Femur (tissue), 1 donor: ENCODE results near the gene SETD1B.
"Not testable (repeated sequence)": the region's sequence is repeated elsewhere in the genome, so short reads cannot be mapped to it uniquely, and the experiment has no call there.

Source experiments
- DNase-seq: peaks from one replicate; pipeline ENCODE4 v3.0.0-alpha.2; 2017

SETD1B gene

DNA sequence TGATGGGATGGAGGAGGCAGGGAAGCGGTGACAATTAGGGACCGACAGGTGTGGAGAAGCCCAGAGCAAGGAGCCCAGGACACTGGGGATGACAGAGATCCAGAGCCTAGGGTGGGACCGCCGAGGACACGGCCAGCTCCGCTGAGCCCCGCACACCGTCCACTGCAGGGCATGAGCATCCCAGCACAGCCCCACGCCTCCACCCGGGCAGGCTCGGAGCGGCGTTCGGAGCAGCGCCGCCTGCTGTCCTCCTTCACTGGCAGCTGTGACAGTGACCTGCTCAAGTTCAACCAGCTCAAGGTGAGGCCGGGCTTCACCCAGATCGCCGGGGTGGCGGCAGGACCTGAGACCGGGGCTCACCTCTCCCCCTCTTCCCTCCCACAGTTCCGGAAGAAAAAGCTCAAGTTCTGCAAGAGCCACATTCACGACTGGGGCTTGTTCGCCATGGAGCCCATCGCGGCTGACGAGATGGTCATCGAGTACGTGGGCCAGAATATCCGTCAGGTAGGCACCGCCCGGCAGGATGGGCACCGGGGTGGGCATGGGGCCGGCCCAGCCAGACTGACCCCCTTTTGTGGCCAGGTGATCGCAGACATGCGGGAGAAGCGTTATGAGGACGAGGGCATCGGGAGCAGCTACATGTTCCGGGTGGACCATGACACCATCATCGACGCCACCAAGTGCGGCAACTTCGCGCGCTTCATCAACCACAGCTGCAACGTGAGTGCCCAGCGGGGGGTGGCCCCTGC lies 23.7 kb downstream of the SETD1B start:
- no peak for DNase-seq

DNA sequence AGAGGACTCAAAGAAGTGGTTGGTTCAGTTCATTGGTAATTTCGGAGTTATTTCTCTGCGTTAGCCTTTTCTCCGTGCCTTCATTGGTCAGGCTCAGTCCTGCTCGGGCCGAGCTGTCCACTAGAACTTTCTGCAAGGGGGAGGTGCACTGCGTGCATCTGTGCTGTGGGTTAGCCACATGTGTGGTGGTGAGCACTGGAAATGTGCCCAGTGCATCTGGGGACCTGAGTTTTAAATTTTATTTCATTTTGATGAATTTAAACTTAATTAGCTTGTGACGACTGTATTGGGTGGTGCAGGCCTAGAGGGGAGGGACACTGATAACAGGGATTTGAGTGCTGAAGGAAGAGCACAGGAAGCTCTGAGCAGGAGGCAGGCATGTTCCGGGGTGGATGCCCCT lies 24.5 kb downstream of the SETD1B start:
- DNase-seq, result no peak

GRCh38 chr12:121828826-121829225 lies 25.0 kb downstream of the SETD1B start:
- DNase-seq, result no peak

DNA sequence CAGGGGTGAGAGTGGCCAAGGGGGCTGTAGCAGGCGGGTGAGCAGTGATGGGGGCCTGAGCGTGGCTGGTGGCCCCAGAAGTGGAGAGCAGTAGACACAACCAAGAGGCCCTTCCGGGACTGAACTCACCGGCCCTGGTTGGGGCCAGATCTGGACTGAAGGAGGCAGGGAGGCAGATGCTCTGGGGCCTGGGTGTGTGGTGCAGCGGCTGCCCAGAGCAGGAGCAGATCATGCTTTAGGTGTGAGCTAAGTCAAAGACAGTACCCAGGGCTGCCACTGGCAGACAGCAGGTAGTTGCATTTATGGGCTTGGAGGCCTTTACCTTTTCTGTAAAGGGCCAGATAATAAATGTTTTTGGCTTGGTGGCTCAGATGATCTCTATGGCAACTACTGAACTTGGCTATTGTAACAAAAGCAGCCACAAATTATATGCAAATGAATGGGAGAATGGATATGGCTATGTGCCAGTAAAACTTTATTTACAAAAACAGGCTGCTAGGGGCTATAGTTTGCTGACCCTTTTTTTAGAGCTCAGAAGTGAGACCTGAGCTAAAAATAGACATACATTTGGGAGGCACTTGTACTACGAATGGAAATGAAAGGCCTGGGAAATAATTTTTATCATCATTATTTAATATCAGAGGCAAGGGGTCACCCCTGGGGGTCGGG lies 25.6 kb downstream of the SETD1B start:
- no peak for DNase-seq

DNA sequence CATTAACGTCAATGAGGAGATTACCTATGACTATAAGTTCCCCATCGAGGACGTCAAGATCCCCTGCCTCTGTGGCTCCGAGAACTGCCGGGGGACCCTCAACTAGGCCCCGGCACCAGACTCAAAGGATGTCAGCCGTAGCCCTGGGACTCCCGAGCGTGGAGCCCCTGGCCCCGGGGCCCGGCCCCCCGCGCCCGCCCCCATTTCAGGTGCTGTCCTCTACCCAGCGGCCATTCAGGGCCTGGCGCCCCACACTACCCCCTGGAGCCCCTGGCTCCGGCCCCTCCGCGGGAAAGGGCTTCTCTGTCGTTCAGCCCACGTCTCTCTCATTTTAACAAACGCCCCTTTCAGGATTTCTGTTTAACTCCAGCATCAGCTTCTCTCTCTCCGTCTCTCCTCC lies 26.3 kb downstream of the SETD1B start:
- no peak for DNase-seq

DNA sequence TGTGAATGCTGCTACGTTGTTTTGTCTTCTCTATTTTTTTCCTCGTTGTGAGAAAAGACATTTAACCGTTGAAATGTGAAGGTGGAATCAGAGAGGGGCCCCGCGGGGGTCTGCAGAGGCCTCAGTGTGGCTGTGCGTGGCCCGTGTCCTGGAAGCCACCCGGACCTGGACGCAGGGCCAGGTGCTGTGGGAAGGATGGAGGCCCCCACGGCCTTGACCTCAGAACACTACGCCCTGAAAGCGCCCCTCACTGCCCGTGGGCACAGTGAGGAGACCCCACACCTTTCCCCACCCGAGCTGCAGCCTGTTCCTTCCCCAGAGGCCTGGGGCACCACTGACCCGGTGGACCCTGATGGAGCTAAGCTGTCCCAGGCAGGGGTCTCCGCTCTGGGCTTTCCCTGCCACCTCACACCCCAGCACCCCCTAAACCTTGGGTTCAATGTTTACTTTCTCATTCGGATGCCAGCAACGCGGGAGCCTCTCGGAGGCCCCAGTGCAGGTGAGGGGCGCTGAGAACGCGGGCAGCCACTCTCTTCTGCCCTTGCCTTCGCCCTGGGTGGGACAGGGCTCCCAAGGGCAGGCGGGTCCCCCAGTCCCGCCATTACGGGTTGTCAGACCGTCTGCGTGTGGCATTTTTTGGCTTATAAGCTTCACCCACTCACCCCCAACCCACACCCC lies 26.9 kb downstream of the SETD1B start:
- DNase-seq, result no peak

GRCh38 chr12:121831571-121832245 lies 27.9 kb downstream of the SETD1B start:
- DNase-seq, result no peak

- DNase-seq, result no peak
Measured at GRCh38 chr12:121837680-121838079, 33.9 kb downstream of the SETD1B start.

DNA sequence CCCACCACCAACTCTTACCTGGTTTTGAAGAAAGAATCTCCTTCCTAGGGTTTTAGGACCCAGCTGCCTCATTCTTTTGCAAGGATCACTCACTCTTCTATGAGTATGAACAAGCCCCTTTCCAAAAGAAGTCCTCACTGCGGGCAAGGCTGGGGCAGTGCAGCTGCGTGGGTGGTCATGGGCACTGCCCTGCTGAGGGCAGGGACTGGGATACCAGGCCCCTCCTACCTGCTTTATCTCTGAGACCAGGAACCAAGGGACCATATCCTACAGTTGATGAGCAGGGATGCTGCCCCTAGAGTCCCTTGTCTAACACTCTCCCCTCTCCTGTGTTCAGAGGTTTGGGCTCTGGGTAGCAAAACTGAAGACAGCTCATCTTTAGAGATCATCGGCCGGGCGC lies 34.3 kb downstream of the SETD1B start:
- no peak for DNase-seq

DNA sequence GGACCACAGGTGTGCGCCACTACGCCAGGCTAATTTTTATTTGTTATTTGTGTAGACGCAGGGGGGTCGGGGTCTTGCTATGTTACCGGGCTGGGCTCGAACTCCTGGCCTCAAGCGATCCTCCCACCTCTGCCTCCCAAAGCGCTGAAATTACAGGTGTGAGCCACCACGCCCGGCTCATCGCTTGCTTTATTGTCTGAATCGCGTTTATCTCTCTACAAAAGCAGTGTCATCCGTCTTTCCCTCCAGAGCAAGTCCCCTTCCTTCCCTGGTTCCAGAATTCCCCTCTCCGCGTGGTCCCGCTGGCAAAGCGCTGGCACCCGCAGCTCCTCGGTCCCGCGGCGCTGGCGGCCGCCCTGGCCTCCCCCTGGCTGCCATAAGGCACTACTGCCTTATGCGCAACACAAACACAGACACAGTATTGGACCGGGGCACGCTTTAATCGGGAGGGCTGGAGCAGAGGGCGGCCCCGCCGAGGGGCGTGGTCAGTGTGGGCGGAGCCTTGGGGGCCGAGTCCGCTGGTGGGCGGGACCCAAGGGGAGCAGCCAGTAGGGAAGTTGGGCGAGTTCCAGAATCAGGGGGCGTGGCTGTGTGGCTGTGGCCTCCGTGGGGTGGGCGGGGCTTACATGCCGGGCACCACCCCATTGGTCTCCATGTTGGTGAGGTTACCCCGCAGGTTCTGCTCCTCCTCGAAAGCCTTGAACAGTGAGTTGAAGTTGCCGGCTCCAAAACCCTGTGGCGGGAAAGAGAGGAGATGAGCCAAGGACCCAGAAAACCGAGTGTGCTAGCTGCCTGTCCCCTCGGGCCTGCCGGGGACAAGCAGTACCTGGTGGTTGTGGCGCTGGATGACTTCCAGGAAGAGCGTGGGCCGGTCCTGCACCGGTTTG lies 35.5 kb downstream of the SETD1B start:
- DNase-seq, result peak; percentile 98

- no peak for DNase-seq
Measured at GRCh38 chr12:121839993-121840761, 36.4 kb downstream of the SETD1B start.

DNA sequence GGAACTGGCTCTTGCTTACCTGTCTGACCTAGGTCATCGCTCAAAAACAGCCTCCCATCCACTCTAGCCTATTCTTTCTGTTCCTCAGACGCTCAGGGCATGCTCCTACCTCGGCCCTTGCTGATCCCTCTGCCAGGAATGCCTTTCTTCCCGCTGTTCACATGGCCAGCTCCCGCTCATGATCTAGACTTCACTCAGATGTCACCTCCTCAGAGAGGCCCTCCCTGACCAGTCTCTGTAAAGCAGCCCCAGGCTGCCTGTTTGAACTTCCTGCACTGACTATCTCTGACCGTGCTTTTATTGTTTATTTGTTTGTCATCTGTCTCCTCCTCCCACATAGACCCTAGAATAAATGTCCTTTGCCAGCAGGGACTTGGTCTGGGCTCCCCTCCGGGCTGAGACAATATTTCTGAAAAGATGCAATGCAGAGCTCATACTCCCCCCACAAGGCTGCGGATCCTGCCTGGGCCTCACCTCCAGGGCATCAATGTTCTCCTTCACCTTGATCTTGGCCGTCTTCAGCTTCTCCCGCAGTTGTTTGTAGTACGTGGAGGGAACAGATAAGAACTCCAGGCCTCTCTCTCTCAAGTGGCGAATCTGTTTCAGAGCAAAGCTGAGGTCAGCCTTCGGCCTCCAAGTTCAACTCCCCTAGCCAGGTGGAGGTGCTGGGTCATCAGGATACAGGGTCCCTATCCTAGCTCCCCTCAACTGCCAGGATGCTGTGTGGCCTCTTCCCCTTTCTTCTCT lies 39.6 kb downstream of the SETD1B start:
- DNase-seq, result no peak

- no peak for DNase-seq
Measured at GRCh38 chr12:121845701-121846100, 41.9 kb downstream of the SETD1B start.

DNA sequence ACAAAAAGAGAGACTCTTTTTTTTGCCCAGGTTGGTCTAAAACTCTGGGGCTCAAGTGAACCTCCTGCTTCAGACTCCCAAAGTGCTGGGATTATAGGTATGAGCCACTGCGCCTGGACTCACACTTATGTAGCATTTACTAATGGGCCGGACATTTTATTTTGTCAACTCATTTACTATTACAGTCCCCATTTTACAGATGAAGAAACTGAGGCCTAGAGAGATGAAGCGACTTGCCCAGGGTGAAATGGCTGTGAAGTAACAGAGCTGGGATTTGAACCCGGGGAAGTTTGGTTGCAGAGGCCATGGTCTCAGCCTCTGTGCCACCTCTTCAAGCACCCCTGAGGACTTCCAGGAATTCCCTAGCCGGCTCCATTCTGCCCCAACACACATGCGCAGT lies 45.4 kb downstream of the SETD1B start:
- no peak for DNase-seq

DNA sequence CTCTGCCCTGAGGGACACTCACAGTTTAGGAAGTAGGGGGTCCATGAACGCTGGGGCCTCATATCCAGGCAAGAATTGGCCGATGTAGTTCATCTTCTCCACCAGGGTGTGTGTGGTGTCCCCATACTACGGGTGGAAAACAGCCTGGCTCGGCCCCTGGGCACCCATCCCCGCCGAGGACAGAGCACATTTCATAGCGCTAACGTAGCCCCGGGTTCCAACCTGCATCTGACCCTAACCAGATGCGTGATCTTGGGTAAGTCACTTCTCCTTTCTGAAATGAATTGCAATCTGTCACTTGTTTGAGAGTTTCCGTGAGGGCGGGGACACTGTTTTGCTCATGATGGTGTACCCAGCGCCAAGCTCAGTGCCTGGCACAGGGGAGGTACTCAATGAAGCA lies 45.9 kb downstream of the SETD1B start:
- DNase-seq, result no peak

GRCh38 chr12:121852392-121852791 lies 48.6 kb downstream of the SETD1B start:
- not testable (repeated sequence) for DNase-seq

DNA sequence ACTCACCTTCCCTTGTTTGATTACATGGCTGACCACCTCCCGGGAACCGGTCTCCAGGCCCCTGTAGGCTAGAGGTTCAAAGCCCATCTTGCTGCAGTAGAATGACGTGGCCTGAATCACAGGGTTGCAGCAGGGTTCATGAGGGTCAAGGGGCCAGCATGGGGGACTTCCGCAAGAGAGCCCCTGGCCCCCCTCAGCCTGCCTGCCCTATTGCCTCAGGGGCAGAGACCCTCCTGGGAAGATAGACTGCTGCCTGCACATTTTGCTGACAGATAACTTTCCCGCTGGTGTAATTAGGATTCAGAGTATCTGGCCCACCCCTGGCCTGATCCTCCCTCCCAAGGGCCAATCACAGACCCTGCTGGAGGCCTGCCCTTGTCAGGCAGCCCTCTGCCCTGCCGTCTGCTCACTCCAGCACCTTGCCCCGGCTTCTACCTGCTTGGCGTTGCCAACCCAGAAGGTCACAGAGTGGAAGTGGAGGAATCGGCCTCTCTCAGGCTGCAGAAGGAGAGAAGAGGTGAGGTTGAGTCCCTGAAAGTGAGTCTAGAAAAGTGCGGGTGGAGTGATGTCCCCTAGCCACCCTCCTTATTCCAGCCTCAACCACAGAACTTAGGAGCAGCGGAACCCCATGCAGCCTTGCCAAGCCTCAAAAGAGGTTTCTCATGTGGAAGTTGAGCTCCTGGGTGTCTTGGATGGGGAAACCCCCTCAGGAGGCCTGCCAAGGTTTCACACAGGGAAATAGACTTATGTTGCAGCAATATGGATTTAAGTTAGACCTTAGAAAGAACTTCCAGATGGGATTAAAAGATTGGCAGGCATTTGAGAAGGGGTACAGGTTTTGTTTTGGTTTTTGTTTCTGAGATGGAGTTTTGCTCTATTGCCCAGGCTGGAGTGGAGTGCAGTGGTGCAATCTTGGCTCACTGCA lies 53.8 kb downstream of the SETD1B start:
- no peak for DNase-seq

DNA sequence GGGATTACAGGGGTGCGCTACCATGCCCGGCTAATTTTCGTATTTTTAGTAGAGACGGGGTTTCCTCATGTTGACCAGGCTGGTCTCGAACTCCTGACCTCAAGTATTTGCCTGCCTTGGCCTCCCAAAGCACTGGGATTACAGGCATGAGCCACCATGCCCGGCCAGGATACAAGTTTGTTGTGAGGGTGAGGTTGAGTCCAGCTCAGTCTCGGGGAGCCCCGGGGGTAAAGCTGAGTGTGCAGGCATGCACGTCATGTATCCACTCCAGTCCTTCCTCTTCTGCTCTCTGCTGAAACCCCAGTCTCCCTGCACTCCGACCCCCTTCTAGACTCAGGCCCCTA lies 54.5 kb downstream of the SETD1B start:
- DNase-seq, result no peak

DNA sequence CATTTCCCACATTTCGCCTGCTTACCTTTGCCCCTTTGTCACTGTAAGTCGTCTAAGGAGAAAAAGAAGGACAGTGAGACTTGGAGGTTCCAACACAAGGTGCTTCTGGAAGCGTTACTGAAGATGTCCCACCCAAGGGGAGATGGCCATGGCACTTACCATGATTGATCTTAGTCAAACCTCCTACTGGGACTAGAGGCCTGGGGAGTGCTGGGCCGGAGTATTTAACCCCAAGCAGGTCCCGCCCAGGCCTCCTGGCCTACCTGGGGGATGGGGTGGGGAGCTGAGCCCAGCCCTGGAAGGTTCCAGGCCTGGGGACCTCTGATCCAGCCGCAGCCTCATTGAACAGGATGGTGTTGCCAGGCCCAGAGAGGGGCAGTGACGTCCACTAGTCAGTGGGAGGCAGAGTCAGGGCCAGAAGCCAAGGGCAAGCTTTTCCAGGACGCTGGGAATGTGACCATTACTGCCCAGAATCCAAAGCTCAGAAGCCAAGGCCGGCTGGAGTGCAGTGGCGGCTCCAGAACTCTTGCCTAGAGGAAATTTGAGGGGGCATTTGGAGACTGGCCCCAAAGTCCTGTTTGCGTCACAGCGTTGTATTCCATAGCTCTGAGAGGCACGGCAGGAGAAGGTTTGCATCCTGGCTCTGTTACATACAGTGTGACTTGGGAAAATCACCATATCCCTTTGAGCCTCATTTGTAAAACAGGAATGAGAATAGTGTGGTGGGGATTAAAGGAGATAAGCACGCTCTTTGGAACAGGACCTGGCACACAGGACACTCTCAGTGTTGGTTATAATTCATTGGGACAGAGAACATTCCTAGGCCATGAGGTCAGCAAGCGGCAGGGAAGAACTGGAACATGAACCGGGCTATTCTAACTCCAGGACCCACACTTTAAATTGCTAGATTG lies 55.1 kb downstream of the SETD1B start, which contains the start of gene HPD:
HPD (minus strand) TSS at position 198 of the 911 bp plus-strand sequence; CDS start at position 162, 36 bp downstream.
- peak; percentile 63 for DNase-seq
